ENCODE measurements around the gene CDHR2.

Gene CDHR2

DNA sequence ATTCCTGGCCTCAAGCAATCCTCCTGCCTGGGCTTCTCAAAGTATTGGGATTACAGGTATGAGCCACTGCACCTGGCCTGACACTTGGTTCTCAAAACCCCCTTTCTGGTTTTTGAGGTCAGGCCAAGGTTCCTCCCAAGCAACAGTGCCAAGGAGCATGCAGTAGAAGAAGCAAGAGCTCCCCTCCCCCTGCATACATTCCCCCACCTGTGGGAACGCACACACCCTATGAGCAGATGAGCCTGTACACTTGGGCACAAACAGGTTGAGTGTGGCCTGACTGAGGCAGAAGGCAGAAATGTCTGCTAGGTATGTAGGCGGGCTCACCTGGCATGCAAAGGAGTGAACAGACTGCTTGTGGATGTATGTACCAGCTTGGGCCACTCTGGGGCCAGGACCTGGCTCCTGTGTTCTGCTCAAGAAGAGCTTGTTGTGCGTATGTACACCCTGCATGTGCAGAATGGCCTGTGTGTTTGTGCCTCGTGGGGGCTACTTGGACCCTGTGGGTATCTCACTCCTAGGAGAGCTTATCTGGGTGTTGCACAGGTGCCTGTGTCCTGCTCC lies 59.1 kb downstream of the CDHR2 start (continued):
- TF ChIP-seq, protein P1, sequence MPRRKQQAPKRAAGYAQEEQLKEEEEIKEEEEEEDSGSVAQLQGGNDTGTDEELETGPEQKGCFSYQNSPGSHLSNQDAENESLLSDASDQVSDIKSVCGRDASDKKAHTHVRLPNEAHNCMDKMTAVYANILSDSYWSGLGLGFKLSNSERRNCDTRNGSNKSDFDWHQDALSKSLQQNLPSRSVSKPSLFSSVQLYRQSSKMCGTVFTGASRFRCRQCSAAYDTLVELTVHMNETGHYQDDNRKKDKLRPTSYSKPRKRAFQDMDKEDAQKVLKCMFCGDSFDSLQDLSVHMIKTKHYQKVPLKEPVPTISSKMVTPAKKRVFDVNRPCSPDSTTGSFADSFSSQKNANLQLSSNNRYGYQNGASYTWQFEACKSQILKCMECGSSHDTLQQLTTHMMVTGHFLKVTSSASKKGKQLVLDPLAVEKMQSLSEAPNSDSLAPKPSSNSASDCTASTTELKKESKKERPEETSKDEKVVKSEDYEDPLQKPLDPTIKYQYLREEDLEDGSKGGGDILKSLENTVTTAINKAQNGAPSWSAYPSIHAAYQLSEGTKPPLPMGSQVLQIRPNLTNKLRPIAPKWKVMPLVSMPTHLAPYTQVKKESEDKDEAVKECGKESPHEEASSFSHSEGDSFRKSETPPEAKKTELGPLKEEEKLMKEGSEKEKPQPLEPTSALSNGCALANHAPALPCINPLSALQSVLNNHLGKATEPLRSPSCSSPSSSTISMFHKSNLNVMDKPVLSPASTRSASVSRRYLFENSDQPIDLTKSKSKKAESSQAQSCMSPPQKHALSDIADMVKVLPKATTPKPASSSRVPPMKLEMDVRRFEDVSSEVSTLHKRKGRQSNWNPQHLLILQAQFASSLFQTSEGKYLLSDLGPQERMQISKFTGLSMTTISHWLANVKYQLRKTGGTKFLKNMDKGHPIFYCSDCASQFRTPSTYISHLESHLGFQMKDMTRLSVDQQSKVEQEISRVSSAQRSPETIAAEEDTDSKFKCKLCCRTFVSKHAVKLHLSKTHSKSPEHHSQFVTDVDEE (CRISPR knock-in tag; IDR thresholded peaks at IDR 0.05), result no peak

DNA sequence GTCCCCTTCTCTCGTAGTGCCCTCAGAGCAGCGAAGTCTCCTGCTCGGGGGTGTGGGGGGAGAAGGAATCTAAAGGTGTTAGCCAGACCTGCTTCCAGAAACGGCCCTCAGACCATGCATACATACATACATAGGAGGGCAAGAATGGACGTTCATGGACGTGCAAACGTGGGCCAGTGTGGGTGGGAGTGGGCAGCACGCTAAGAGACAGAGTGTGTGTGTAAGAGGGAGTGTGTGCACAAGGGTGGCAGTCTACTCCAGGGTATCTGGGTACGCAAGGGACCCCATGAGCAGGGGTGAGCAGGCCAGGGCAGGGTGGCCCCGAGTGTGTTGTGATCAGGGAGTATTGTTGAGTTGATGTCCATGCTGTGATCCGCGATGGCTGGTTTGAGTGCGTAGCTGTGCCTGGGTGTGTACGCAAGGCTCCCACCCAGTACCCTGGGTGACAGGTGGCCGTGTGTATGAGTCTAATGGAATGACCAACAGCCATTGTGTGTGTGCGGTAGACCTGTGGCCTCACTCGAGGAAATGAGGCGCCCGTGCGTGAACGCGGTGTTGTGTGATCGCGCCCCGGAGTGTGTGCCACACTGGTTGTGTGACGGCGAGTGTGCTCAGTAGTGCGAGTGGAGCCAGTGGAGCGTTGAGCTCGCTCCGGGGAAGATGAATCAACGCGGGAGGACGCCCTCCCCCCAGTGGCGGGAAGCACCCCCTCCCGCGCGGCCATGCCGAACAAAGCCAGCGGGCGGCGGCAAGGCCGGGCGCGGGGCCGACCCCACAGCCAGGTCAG lies 60.0 kb downstream of the CDHR2 start:
- TF ChIP-seq ZC3H10 (CRISPR knock-in tag; IDR thresholded peaks at IDR 0.05) (no peak), CSDC2 (CRISPR knock-in tag; IDR thresholded peaks at IDR 0.05) (no peak), ZNF8 (CRISPR knock-in tag; IDR thresholded peaks at IDR 0.05) (no peak), BACH2 (CRISPR knock-in tag; IDR thresholded peaks at IDR 0.05; ENCODE audit: borderline replicate concordance) (no peak), ZNF565 (CRISPR knock-in tag; conservative IDR thresholded peaks at IDR 0.05; ENCODE audit: low read depth) (no peak), GLIS3 (CRISPR knock-in tag; IDR thresholded peaks at IDR 0.05) (no peak), ISL1 (CRISPR knock-in tag; IDR thresholded peaks at IDR 0.05) (no peak)
- ATAC-seq, result peak; percentile 15

DNA sequence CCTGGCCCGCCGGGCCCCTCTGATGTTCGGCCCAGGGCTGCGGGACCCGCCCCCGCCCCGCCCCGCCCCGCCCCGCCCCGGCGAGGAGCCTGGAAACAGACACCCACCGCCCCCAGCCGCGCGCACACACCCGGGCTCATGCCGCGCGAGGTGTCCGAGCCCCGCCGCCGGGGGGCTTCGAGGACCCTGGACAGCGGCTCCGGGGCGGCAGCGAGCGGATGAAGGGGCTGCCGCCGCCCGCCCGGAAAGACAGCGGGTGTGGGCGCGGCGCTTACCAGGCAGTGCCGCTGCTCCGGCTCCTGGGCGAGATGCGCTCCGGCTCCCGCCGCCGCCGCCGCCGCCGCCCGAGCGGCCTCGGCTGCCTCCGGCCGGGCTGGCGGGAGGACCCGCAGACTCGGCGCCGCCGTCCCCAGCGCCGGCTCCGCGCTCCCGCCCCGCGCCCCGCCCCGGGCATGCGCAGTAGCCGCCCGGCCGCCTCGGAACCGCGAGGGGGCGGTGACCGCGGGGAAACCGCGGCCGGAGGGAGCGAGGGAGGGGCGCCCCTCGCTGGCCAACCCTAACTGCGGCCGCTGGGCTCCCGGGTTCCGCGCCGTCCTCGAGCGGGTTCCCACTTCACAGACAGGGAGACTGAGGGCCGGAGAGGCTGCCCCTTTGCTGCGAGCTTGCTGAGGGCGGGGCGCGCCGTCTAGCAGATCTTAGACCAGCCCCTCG lies 60.7 kb downstream of the CDHR2 start, which contains the start of gene GPRIN1:
Gene GPRIN1, minus strand, starts transcription at position 433 of the 711 bp plus-strand sequence. CDS start 10,322 bp downstream, outside the sequence.
- ATAC-seq, result peak; percentile 74
- TF ChIP-seq PPARA (CRISPR knock-in tag; IDR thresholded peaks at IDR 0.05; ENCODE audit: borderline replicate concordance), result no peak
- TF ChIP-seq, protein P2, sequence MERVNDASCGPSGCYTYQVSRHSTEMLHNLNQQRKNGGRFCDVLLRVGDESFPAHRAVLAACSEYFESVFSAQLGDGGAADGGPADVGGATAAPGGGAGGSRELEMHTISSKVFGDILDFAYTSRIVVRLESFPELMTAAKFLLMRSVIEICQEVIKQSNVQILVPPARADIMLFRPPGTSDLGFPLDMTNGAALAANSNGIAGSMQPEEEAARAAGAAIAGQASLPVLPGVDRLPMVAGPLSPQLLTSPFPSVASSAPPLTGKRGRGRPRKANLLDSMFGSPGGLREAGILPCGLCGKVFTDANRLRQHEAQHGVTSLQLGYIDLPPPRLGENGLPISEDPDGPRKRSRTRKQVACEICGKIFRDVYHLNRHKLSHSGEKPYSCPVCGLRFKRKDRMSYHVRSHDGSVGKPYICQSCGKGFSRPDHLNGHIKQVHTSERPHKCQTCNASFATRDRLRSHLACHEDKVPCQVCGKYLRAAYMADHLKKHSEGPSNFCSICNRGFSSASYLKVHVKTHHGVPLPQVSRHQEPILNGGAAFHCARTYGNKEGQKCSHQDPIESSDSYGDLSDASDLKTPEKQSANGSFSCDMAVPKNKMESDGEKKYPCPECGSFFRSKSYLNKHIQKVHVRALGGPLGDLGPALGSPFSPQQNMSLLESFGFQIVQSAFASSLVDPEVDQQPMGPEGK (CRISPR knock-in tag; IDR thresholded peaks at IDR 0.05; ENCODE audit: borderline replicate concordance), result no peak
- TF ChIP-seq TOX (CRISPR knock-in tag; IDR thresholded peaks at IDR 0.05; ENCODE audit: borderline replicate concordance), result no peak
- no peak for TF ChIP-seq ZNF8 (CRISPR knock-in tag; IDR thresholded peaks at IDR 0.05)
- TF ChIP-seq ESRRG (CRISPR knock-in tag; IDR thresholded peaks at IDR 0.05), result no peak
- no peak for TF ChIP-seq OSR1 (CRISPR knock-in tag; IDR thresholded peaks at IDR 0.05)
- TF ChIP-seq CSDC2 (CRISPR knock-in tag; IDR thresholded peaks at IDR 0.05), result no peak
- TF ChIP-seq ZNF565 (CRISPR knock-in tag; conservative IDR thresholded peaks at IDR 0.05; ENCODE audit: low read depth), result no peak
- TF ChIP-seq, protein P3, sequence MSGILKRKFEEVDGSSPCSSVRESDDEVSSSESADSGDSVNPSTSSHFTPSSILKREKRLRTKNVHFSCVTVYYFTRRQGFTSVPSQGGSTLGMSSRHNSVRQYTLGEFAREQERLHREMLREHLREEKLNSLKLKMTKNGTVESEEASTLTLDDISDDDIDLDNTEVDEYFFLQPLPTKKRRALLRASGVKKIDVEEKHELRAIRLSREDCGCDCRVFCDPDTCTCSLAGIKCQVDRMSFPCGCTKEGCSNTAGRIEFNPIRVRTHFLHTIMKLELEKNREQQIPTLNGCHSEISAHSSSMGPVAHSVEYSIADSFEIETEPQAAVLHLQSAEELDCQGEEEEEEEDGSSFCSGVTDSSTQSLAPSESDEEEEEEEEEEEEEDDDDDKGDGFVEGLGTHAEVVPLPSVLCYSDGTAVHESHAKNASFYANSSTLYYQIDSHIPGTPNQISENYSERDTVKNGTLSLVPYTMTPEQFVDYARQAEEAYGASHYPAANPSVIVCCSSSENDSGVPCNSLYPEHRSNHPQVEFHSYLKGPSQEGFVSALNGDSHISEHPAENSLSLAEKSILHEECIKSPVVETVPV (CRISPR knock-in tag; IDR thresholded peaks at IDR 0.05), result no peak
- TF ChIP-seq BACH2 (CRISPR knock-in tag; IDR thresholded peaks at IDR 0.05; ENCODE audit: borderline replicate concordance), result no peak
- no peak for TF ChIP-seq SNAI2 (CRISPR knock-in tag; IDR thresholded peaks at IDR 0.05)
- TF ChIP-seq RARB (CRISPR knock-in tag; IDR thresholded peaks at IDR 0.05), result no peak
- no peak for TF ChIP-seq ARNTL (CRISPR knock-in tag; IDR thresholded peaks at IDR 0.05; ENCODE audit: borderline replicate concordance, low read depth)
- TF ChIP-seq, protein P4, sequence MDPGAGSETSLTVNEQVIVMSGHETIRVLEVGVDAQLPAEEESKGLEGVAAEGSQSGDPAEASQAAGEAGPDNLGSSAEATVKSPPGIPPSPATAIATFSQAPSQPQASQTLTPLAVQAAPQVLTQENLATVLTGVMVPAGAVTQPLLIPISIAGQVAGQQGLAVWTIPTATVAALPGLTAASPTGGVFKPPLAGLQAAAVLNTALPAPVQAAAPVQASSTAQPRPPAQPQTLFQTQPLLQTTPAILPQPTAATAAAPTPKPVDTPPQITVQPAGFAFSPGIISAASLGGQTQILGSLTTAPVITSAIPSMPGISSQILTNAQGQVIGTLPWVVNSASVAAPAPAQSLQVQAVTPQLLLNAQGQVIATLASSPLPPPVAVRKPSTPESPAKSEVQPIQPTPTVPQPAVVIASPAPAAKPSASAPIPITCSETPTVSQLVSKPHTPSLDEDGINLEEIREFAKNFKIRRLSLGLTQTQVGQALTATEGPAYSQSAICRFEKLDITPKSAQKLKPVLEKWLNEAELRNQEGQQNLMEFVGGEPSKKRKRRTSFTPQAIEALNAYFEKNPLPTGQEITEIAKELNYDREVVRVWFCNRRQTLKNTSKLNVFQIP (CRISPR knock-in tag; IDR thresholded peaks at IDR 0.05; ENCODE audit: borderline replicate concordance, low read depth), result no peak
- TF ChIP-seq ZC3H10 (CRISPR knock-in tag; IDR thresholded peaks at IDR 0.05), result no peak
- no peak for TF ChIP-seq ZFP30 (CRISPR knock-in tag; IDR thresholded peaks at IDR 0.05)
- no peak for TF ChIP-seq TCF4 (CRISPR knock-in tag; IDR thresholded peaks at IDR 0.05; ENCODE audit: borderline replicate concordance)
- TF ChIP-seq GLIS3 (CRISPR knock-in tag; IDR thresholded peaks at IDR 0.05), result no peak
- no peak for TF ChIP-seq ZFP3 (CRISPR knock-in tag; IDR thresholded peaks at IDR 0.05)
